Measurements from ENCODE around the gene TRH. TPM values are rescaled to one million over a fixed set of nuclear protein-coding genes. Genes with fewer than 3 reads are reported as not detected.

The TRH gene
- not detected for polyA plus RNA-seq (2012; ENCODE audit: missing spikeins)

DNA sequence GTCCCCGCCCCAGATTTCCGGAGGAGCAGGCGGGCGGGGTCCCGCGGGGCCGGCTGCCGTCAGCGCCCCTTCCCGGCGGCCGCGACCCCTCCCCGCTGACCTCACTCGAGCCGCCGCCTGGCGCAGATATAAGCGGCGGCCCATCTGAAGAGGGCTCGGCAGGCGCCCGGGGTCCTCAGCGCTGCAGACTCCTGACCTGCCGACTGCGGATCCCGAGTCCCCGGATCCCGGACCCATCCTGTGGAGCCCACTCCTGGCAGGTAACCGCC is at the start of gene TRH:
TSS of gene TRH (plus strand) at position 157 of the 269 bp plus-strand sequence. CDS start 1,097 bp downstream, outside the sequence.
- DNase-seq (ENCODE audit: insufficient read length), result no peak
- FAIRE-seq, result no peak
- TF ChIP-seq POLR2AphosphoS5 (IDR thresholded peaks at IDR 0.05; ENCODE audit: low read depth, low read length), result no peak
- TF ChIP-seq POLR2A (IDR thresholded peaks at IDR 0.05; ENCODE audit: low read depth, low read length), result no peak
- TF ChIP-seq TAF1 (IDR thresholded peaks at IDR 0.05; ENCODE audit: borderline replicate concordance, low read depth, low read length), result no peak

- no peak for DNase-seq (ENCODE audit: insufficient read length)
- no peak for TF ChIP-seq POLR2AphosphoS5 (IDR thresholded peaks at IDR 0.05; ENCODE audit: low read depth, low read length)
- TF ChIP-seq TAF1 (IDR thresholded peaks at IDR 0.05; ENCODE audit: borderline replicate concordance, low read depth, low read length), result no peak
- TF ChIP-seq POLR2A (IDR thresholded peaks at IDR 0.05; ENCODE audit: low read depth, low read length), result no peak
- FAIRE-seq, result no peak
Observed at GRCh38 chr3:129927072-129927471, 47.4 kb upstream of the TRH start.

- no peak for FAIRE-seq
- TF ChIP-seq POLR2AphosphoS5 (IDR thresholded peaks at IDR 0.05; ENCODE audit: low read depth, low read length), result no peak
- no peak for TF ChIP-seq TAF1 (IDR thresholded peaks at IDR 0.05; ENCODE audit: borderline replicate concordance, low read depth, low read length)
- no peak for TF ChIP-seq POLR2A (IDR thresholded peaks at IDR 0.05; ENCODE audit: low read depth, low read length)
- DNase-seq (ENCODE audit: insufficient read length), result no peak
Observed at GRCh38 chr3:129929383-129929782, 45.1 kb upstream of the TRH start.

GRCh38 chr3:129933471-129933870 is 41.0 kb upstream of the TRH start:
- FAIRE-seq, result no peak

DNA sequence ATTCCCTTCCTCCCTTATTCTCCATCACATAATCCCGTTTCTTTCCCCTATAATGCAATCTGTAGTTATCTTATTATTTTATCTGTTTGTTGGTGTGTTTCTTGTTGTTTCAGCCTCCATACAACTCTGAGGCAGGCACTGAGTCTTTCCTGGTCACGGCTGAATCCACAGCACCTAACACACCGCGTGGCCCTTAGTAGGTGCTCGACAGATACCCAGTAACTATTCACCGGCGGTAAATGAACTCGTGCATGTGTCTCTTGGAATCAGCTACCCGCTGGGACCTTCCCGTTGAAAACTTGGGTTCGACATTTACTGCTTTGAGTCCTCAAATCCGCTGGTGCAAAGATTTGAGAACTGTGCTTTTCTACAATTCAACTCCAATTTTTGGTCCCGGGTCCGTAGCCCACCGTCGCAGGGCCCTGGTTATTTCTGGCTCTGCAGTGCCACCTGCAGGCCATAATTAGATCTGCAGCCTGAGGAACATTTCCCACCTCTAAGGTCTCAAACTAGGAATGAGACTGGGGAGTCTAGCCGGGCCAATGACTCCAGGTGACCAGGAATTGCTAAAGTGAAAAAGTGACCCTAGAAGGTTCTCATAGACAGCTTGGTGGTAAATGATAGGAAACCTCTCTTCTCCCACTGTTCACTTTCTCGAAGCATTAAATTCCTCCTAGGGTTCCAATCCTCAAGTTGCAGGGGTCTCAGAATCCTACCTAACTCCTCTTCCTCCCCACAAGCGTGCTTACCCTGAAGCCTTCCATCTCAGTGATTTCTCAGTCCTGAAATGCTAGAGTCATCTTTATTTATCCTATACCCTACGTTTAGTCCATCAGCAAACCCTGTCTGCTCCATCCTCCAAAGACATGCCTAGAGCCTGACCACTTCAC is 40.0 kb upstream of the TRH start:
- FAIRE-seq (peak; percentile 53), DNase-seq (ENCODE audit: insufficient read length) (peak; percentile 29)
- TF ChIP-seq POLR2A (IDR thresholded peaks at IDR 0.05; ENCODE audit: low read depth, low read length) (no peak), TAF1 (IDR thresholded peaks at IDR 0.05; ENCODE audit: borderline replicate concordance, low read depth, low read length) (no peak), POLR2AphosphoS5 (IDR thresholded peaks at IDR 0.05; ENCODE audit: low read depth, low read length) (no peak)

More at GRCh38 chr3:129933471-129933870, 41.0 kb upstream of the TRH start:
- no peak for TF ChIP-seq POLR2AphosphoS5 (IDR thresholded peaks at IDR 0.05; ENCODE audit: low read depth, low read length)
- TF ChIP-seq POLR2A (IDR thresholded peaks at IDR 0.05; ENCODE audit: low read depth, low read length), result no peak
- TF ChIP-seq TAF1 (IDR thresholded peaks at IDR 0.05; ENCODE audit: borderline replicate concordance, low read depth, low read length), result no peak
- DNase-seq (ENCODE audit: insufficient read length), result no peak

DNA sequence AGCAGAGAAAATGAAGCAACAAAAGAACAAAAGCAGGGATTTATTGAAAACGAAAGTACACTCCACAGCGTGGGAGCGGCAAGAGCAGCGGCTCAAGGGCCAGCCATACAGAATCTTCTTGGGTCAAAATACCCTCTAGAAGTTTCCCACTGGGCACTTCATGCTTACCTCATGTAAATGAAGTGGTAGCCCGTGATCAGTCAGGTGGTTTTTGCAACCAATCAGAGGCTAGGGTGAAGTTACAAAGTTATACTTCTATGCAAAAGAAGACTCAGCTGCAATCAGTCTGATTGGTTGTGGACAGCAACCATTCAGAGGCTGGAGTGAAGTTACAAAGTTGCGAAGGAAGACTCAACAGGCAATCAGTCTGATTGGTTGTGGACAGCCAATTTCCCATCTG is 37.8 kb upstream of the TRH start:
- FAIRE-seq, result no peak
- TF ChIP-seq POLR2A (IDR thresholded peaks at IDR 0.05; ENCODE audit: low read depth, low read length), result no peak
- TF ChIP-seq TAF1 (IDR thresholded peaks at IDR 0.05; ENCODE audit: borderline replicate concordance, low read depth, low read length), result no peak
- no peak for TF ChIP-seq POLR2AphosphoS5 (IDR thresholded peaks at IDR 0.05; ENCODE audit: low read depth, low read length)
- no peak for DNase-seq (ENCODE audit: insufficient read length)

GRCh38 chr3:129937717-129938116 is 36.8 kb upstream of the TRH start:
- DNase-seq (ENCODE audit: insufficient read length), result no peak
- FAIRE-seq, result no peak
- TF ChIP-seq TAF1 (IDR thresholded peaks at IDR 0.05; ENCODE audit: borderline replicate concordance, low read depth, low read length) (no peak), POLR2AphosphoS5 (IDR thresholded peaks at IDR 0.05; ENCODE audit: low read depth, low read length) (no peak), POLR2A (IDR thresholded peaks at IDR 0.05; ENCODE audit: low read depth, low read length) (no peak)

DNA sequence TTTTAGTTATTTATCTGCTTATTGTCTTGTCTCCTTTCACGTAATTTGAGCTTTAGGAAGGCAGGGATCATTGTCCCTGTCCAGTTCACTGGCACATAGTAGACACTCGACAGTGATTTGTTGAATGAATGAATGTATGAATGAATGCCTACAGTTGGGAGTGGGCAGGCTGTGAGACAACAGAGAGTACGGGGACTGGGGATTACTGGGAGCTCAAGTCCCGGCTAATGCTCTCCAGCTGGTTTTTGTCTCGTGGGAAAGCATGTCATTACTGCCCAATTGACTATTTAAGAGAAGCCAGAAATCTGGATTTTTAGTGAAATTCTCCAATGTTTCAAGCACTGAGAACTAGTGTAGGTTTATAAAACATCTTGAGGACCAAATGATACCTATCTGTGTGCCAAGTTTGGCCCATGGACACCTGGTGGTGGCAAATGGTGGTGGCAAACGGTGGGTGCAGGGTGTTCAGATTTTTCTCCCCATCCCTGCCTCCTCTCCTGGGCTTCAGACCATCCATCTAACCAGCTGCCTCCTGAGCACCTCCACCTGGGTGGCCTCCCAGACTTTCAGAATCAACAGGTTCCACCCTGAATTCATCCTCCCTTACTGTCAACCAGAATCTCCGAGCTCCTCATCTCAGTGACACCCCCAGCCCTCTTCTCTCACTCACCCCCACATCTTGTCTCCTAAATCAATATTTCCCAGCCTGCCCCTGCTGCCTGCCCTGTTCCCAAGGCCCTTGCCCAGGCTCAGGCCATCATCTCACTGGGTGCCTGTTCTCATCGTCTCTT is 36.2 kb upstream of the TRH start:
- FAIRE-seq (no peak), DNase-seq (ENCODE audit: insufficient read length) (no peak)
- TF ChIP-seq POLR2A (IDR thresholded peaks at IDR 0.05; ENCODE audit: low read depth, low read length) (no peak), POLR2AphosphoS5 (IDR thresholded peaks at IDR 0.05; ENCODE audit: low read depth, low read length) (no peak), TAF1 (IDR thresholded peaks at IDR 0.05; ENCODE audit: borderline replicate concordance, low read depth, low read length) (no peak)

DNA sequence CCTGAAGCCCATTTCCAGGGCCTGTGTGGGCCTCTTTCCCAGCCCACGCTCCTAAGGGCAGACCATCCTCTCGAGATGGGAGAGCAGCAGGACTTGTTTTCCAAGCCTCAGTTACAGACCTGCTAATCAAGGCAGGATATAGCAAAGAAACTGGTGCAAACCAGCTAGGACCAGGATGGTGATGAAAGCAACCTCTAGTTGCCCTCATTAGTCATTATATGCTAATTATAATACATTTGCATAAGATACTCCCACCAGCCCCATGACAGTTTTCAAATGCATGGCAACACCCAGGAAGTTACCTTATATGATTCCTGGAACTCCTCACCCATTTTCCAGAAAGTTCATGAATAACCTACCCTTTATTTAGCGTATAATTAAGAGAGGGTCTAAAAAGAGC is 34.4 kb upstream of the TRH start:
- no peak for TF ChIP-seq POLR2AphosphoS5 (IDR thresholded peaks at IDR 0.05; ENCODE audit: low read depth, low read length)
- no peak for TF ChIP-seq POLR2A (IDR thresholded peaks at IDR 0.05; ENCODE audit: low read depth, low read length)
- no peak for TF ChIP-seq TAF1 (IDR thresholded peaks at IDR 0.05; ENCODE audit: borderline replicate concordance, low read depth, low read length)
- FAIRE-seq (no peak), DNase-seq (ENCODE audit: insufficient read length) (no peak)

GRCh38 chr3:129942296-129942695 is 32.2 kb upstream of the TRH start:
- no peak for TF ChIP-seq POLR2A (IDR thresholded peaks at IDR 0.05; ENCODE audit: low read depth, low read length)
- TF ChIP-seq TAF1 (IDR thresholded peaks at IDR 0.05; ENCODE audit: borderline replicate concordance, low read depth, low read length), result no peak
- no peak for TF ChIP-seq POLR2AphosphoS5 (IDR thresholded peaks at IDR 0.05; ENCODE audit: low read depth, low read length)
- FAIRE-seq, result peak; percentile 66
- peak; percentile 51 for DNase-seq (ENCODE audit: insufficient read length)

DNA sequence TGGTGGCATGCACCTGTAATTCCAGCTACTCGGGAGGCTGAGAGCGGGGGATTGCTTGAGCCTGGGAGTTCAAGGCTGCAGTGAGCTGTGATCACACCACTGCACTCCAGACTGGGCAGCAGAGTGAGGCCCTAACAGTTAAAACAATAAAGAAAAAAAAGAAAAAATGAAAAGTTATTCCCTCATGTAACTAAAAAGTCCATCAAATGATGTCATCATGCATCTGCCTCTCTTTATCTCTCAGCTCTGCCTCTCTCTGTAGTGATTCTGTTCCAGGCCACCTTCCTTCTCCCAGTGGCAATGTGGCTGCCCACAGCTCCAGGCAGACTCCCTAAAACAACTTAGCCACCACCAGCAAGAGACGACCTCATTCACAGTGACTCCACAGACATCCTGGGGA is 31.5 kb upstream of the TRH start:
- TF ChIP-seq POLR2AphosphoS5 (IDR thresholded peaks at IDR 0.05; ENCODE audit: low read depth, low read length) (no peak), TAF1 (IDR thresholded peaks at IDR 0.05; ENCODE audit: borderline replicate concordance, low read depth, low read length) (no peak), POLR2A (IDR thresholded peaks at IDR 0.05; ENCODE audit: low read depth, low read length) (no peak)
- no peak for FAIRE-seq
- DNase-seq (ENCODE audit: insufficient read length), result no peak
